AG09319 (cell line): ENCODE results near the gene ZNF829.

Source experiments
- DNase-seq: peaks from one replicate; pipeline ENCODE4 v3.0.0-alpha.2; 2010; ENCODE audit warnings: low read depth; ENCODE audit errors: extremely low read depth
- TF ChIP-seq, protein P1 (sequence below): IDR thresholded peaks from 2 replicates; pipeline ENCODE4 v1.5.1; 2011; ENCODE audit warnings: low read depth, mild to moderate bottlenecking, inconsistent platforms, low read length, moderate library complexity

Gene ZNF829

DNA sequence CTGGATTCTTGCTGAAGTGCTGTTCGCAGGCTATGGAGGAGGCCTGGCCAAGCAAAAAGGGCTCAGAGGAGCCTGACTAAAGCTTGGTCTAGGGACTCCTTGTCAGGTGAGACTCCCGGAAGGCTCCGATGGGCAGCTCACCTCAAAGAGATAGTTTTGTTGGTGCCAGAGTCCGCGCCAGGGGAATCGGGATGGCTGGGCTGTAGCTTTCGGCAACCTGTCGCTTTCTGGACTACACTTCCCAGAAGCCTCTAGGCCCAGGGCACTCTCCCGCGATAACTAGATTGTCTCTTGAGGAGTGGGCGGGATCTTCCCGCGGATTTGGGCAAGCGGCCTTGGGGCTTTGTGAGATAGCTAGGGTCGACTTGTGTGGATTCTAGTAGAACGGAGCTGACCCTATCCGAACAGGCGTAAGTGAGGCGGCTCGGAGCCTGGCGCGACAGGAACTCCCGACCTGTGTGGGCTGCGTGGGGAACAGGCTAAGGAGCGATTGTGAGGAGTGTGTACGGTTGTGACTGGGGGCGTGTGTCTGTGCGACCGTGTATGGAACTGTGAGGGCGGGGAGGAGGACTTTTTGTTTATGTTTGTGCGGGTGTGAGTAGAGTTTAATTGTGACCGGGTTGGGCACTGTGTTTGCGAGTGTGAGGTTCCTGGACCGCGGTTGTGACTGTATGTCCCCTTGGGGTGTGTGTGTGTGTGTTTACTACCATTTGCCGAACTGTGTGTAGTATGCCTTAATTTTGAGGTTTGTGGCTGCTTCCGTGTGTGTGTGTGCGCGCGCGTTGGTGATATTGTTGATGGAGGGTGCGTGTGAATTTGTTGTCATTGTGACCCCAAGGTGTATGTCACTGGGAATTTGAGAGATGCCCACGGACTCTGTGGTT lies 65.3 kb downstream of the ZNF829 start, which contains the start of gene ZNF345:
TSS of gene ZNF345 (plus strand) at position 318 of the 884 bp plus-strand sequence. CDS start 25,955 bp downstream, outside the sequence.
- TF ChIP-seq, protein P1, sequence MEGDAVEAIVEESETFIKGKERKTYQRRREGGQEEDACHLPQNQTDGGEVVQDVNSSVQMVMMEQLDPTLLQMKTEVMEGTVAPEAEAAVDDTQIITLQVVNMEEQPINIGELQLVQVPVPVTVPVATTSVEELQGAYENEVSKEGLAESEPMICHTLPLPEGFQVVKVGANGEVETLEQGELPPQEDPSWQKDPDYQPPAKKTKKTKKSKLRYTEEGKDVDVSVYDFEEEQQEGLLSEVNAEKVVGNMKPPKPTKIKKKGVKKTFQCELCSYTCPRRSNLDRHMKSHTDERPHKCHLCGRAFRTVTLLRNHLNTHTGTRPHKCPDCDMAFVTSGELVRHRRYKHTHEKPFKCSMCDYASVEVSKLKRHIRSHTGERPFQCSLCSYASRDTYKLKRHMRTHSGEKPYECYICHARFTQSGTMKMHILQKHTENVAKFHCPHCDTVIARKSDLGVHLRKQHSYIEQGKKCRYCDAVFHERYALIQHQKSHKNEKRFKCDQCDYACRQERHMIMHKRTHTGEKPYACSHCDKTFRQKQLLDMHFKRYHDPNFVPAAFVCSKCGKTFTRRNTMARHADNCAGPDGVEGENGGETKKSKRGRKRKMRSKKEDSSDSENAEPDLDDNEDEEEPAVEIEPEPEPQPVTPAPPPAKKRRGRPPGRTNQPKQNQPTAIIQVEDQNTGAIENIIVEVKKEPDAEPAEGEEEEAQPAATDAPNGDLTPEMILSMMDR = no peak
- peak; percentile 77 for DNase-seq

DNA sequence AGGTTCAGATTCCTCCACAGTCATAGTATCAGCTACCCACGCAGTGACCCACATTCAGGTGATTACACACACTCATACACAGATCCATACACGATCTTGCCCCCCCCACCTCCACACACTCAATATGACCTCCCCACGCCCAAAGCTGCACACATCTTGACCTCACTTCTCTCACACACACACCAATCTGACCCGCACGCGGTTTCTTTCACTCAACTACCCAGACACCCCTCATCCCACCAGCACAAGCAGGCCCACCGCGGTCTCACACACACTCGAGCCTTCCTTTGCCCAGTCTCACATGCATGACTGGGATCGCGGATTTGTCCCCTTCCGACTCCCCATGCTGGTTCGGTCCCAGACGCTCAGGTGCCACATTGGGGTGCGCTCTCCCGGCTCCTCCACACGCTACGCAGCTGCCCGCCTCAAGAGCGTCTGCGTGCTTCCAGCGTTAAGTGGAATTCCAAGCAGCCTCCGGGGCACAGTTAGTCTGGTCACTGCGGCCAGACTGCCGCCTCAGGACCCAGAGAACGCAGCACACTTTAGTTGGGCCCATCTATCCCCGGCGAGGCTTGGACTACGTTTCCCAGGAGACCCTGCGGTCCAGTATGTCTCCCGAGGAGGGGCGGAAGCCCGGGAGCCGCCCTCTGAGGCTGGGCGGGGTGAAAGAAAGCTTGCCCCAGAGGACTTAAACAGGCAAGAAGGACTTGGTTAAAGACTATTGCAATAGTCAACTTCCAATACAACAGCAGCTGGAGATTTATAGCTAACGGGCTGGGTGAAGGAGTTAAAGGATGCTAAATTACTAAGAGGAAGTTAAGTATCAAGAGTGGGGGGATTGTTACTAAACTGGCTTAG lies 66.2 kb downstream of the ZNF829 start:
- TF ChIP-seq, protein P1 = no peak
- DNase-seq = peak; percentile 66

DNA sequence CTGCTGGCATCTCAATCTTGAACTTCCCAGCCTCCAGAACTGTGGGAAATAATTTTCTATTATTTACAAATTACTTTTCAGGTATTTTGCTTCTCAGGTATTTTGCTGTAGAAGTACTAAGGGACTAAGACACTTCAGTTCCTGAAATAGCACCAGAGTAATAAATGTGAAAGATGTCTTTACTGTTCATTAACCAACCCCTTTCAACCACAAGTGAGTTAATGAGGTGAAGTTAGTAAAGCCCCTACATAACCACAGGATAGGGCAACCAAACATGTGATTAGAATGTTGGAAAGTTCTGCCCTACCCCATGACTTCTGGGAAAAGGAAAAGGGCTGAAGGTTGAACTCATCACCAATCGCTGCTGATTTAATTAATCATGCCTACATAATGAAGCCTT lies 68.1 kb downstream of the ZNF829 start:
- TF ChIP-seq, protein P1 = no peak
- DNase-seq = no peak

DNA sequence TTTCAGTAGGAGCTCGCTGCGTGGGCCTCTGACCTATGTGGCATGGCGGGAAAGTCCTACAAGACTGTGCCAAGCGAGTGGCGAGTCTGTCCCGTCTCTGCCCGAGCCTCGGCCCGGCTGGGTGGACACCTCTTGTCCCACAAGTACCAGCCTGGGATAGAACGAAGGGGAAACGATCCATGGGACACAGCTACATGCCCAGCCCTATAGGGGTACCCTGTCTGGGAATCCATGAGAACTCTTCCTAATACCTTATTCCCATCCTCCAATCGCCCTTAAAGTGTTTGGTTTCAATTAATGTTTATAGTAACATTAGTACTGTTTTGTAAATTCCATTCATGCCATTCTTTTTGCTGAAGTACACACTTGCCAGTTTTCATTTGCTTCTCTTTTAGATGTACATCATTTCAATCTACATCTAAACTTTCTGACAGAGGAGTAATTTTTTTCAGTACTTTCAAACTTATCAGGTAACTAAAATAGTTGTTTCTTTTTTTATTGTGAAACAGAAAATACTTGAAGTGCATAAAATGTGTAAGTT lies 77.2 kb downstream of the ZNF829 start:
- TF ChIP-seq, protein P1 = no peak
- DNase-seq = no peak
